GM12891 (cell line): ENCODE data around the gene IFIT3.

ENCODE experiments used
- PAX5 ChIP-seq: IDR thresholded peaks from 2 replicates; pipeline ENCODE4 v1.6.1; 2011; ENCODE audit warnings: low read length, moderate library complexity, mild to moderate bottlenecking; ENCODE audit not compliant: insufficient read depth, severe bottlenecking
- POLR2A ChIP-seq: IDR thresholded peaks from 2 replicates; pipeline ENCODE4 v1.6.1; 2011; ENCODE audit warnings: low read depth, low read length, control low read depth
- POLR2AphosphoS5 ChIP-seq: IDR thresholded peaks from 2 replicates; pipeline ENCODE4 v1.6.1; 2011; ENCODE audit warnings: low read depth, low read length, control low read depth
- POU2F2 ChIP-seq: IDR thresholded peaks from 2 replicates; pipeline ENCODE4 v1.6.1; 2011; ENCODE audit warnings: low read depth, mild to moderate bottlenecking, control low read depth, low read length, moderate library complexity
- TAF1 ChIP-seq: IDR thresholded peaks from 2 replicates; pipeline ENCODE4 v1.6.1; 2011; ENCODE audit warnings: low read depth, low read length, control low read depth

DNA sequence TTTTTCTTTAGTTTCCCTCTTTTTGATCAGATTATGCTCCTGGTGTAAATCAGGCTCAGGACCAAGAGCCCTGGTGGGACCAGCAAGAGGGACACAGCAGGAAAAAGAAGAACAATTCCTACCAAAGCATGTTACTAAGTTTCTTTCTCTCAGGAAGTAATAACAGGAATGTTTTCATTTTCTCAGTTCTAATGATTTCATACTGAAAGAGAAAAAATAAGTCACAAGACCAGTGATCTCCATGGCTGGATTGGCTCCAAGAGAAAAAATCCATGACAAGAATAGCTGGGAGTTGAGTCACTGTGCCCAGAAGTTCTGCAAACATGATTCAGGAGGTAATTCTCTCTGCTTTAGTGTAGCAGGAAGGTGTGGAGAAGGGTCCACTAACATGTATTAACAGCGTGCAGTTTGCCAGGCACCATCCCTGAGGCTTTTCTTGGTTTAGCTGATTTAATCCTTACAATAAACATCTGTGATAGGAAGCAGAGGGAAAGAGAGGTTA, 49.7 kb upstream of the IFIT3 start:
- TF ChIP-seq POLR2A (no peak), TAF1 (no peak), PAX5 (no peak), POLR2AphosphoS5 (no peak), POU2F2 (no peak)
